BLaER1 treated with 17β-estradiol and CSF1 and Interleukin-3, amounts not matched to agents 10 nM and 100 nM (cell line): ENCODE results near the gene REXO5.
"Not testable (repeated sequence)": the region's sequence is repeated elsewhere in the genome, so short reads cannot be mapped to it uniquely, and the experiment has no call there.

Source experiments
- H3K27ac ChIP-seq, 11 experiments: shearing (Covaris generic); formaldehyde crosslinking; 2 replicates each; pipeline ENCODE4 v1.8.1; 2022
- H3K27me3 ChIP-seq, 11 experiments: shearing (Covaris generic); formaldehyde crosslinking; 2 replicates each; pipeline ENCODE4 v1.8.1; 2022
- H3K36me3 ChIP-seq, 11 experiments: shearing (Covaris generic); formaldehyde crosslinking; 2 replicates each; pipeline ENCODE4 v1.8.1; 2022
- H3K4me1 ChIP-seq, 10 experiments: shearing (Covaris generic); formaldehyde crosslinking; 2 replicates each; pipeline ENCODE4 v1.8.1; 2022
- H3K4me2 ChIP-seq, 11 experiments: shearing (Covaris generic); formaldehyde crosslinking; 2 replicates each; pipeline ENCODE4 v1.8.1; 2022
- H3K4me3 ChIP-seq, 10 experiments: shearing (Covaris generic); formaldehyde crosslinking; 2 replicates each; pipeline ENCODE4 v1.8.1; 2022
- H3K9ac ChIP-seq, 11 experiments: shearing (Covaris generic); formaldehyde crosslinking; 2 replicates each; pipeline ENCODE4 v1.8.1; 2022
- H3K9me3 ChIP-seq, 11 experiments: shearing (Covaris generic); formaldehyde crosslinking; replicated peaks in 1 of 11; 2 replicates each; pipeline ENCODE4 v1.8.1; 2022
- H4K20me1 ChIP-seq, 11 experiments: shearing (Covaris generic); formaldehyde crosslinking; 2 replicates each; pipeline ENCODE4 v1.8.1; 2022
- Cebpa-rat ChIP-seq, 11 experiments: shearing (Covaris generic); IDR thresholded peaks; 2 replicates each; pipeline ENCODE4 v1.8.1; 2022

REXO5 gene, protein sequence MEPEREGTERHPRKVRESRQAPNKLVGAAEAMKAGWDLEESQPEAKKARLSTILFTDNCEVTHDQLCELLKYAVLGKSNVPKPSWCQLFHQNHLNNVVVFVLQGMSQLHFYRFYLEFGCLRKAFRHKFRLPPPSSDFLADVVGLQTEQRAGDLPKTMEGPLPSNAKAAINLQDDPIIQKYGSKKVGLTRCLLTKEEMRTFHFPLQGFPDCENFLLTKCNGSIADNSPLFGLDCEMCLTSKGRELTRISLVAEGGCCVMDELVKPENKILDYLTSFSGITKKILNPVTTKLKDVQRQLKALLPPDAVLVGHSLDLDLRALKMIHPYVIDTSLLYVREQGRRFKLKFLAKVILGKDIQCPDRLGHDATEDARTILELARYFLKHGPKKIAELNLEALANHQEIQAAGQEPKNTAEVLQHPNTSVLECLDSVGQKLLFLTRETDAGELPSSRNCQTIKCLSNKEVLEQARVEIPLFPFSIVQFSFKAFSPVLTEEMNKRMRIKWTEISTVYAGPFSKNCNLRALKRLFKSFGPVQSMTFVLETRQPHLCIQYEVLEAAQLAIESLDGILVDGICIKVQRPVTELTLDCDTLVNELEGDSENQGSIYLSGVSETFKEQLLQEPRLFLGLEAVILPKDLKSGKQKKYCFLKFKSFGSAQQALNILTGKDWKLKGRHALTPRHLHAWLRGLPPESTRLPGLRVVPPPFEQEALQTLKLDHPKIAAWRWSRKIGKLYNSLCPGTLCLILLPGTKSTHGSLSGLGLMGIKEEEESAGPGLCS

DNA sequence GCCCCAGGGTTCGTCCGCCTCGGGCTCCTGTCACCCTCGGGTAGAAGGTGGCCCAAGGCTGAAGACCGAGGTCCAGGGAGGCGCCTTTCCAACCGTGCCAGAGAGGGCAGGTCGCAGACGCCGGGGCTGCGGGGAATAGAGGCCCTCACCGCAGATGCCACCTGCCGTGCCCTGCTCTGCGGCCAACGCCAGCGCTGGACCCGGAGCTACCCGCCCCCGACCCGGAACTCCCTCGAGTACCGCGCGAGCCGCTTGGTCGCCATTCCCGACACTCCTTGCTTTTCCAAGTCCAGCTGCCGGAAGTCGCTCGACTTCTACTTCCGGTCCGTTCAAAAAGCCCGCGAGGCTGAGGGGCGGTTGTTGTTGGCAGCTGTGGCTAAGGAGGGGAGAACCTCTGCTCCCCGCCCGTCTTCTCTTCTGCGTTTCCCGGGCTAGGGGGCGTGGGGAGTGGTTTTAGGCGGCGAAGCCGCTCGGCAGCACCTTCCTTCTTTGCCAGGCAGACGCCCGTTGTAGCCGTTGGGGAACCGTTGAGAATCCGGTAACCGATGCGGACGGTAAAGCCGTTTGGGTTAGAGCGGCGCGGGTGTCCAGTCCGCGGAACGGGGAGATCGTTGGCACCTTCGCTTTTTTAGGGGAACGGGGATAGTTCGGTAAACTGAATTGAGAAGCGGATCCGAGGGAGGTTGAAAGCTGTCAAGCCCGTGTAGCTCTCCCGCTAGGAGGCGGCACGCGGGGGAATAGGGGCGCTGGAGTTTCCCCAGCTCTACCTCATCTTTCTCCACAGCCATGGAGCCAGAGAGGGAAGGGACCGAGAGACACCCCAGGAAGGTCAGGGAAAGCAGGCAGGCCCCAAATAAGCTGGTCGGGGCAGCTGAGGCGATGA is at the start of gene REXO5, which contains the start of gene ERI2:
REXO5 (plus strand) TSS at position 360 of the 883 bp plus-strand sequence; CDS start at position 787, 427 bp downstream.
ERI2 (minus strand) TSS at position 305 of the 883 bp plus-strand sequence; CDS start at position 263, 42 bp downstream.
- Histone ChIP-seq H3K4me3 (peak within 1 kb of the TSS; percentile 39 to 70 (median 53)), H3K36me3 (no peaks in the 10 kb centered on the region), H3K27ac (peak within 1 kb of the TSS in 4 of 11 experiments; percentile 1 to 54 (median 24); a peak in 6 of 22 replicates), H3K9ac (peak within 1 kb of the TSS in 7 of 11 experiments; percentile 18 to 66 (median 41); a peak in 11 of 22 replicates), H3K27me3 (peaks cover 17 to 36% (median 28%) of the 10 kb centered on the region in 11 experiments), H4K20me1 (no peaks in the 10 kb centered on the region), H3K4me1 (peaks cover 0 to 16% (median 8%) of the 10 kb centered on the region in 10 experiments; a peak in 8 of 20 replicates), H3K9me3 (peaks cover 6 to 21% (median 18%) of the 10 kb centered on the region in 11 experiments; a peak in 20 of 22 replicates), H3K4me2 (peak within 1 kb of the TSS; percentile 41 to 81 (median 68); a peak in 21 of 22 replicates)
- TF ChIP-seq Cebpa-rat (IDR thresholded peaks at IDR 0.05) = no peak

- H3K9ac ChIP-seq = no peak overlapping the region
- no peaks in the 10 kb centered on the region for H4K20me1 ChIP-seq
- no peak overlapping the region for H3K4me3 ChIP-seq
- H3K36me3 ChIP-seq = no peaks in the 10 kb centered on the region
- H3K27ac ChIP-seq = 0 out of 22 replicates have a peak overlapping the region, but pooled peaks of 1 of the 11 experiments have one; percentile 1
- TF ChIP-seq Cebpa-rat (IDR thresholded peaks at IDR 0.05) = no peak
- peaks cover 0 to 11% (median 6%) of the 10 kb centered on the region in 10 experiments; a peak in 10 of 20 replicates for H3K4me1 ChIP-seq
- H3K4me2 ChIP-seq = peak overlapping the region in 8 of 11 experiments; percentile 3 to 42 (median 35); a peak in 11 of 22 replicates
- peaks cover 4 to 29% (median 26%) of the 10 kb centered on the region in 11 experiments; a peak in 20 of 22 replicates for H3K9me3 ChIP-seq
- H3K27me3 ChIP-seq = no peaks in the 10 kb centered on the region
Observed at GRCh38 chr16:20760346-20760745, 46.0 kb upstream of the REXO5 start.

GRCh38 chr16:20761175-20761574 is 45.2 kb upstream of the REXO5 start:
- Histone ChIP-seq H3K9ac (no peak overlapping the region), H3K27ac (no peak overlapping the region), H3K27me3 (no peaks in the 10 kb centered on the region), H3K9me3 (peaks cover 4 to 29% (median 26%) of the 10 kb centered on the region in 11 experiments; a peak in 20 of 22 replicates), H3K4me1 (peaks cover 0 to 11% (median 6%) of the 10 kb centered on the region in 10 experiments; a peak in 10 of 20 replicates), H3K4me2 (no peak overlapping the region), H4K20me1 (no peaks in the 10 kb centered on the region), H3K4me3 (no peak overlapping the region), H3K36me3 (no peaks in the 10 kb centered on the region)
- TF ChIP-seq Cebpa-rat (IDR thresholded peaks at IDR 0.05) = no peak

GRCh38 chr16:20762404-20763123 is 43.8 kb upstream of the REXO5 start:
- H3K4me1 ChIP-seq = peaks cover 0 to 11% (median 6%) of the 10 kb centered on the region in 10 experiments; a peak in 10 of 20 replicates
- H3K36me3 ChIP-seq = no peaks in the 10 kb centered on the region
- H3K9me3 ChIP-seq = peaks cover 4 to 29% (median 26%) of the 10 kb centered on the region in 11 experiments; a peak in 20 of 22 replicates
- no peak overlapping the region for H3K4me3 ChIP-seq
- no peak overlapping the region for H3K9ac ChIP-seq
- no peaks in the 10 kb centered on the region for H4K20me1 ChIP-seq
- H3K4me2 ChIP-seq = no peak overlapping the region
- TF ChIP-seq Cebpa-rat (IDR thresholded peaks at IDR 0.05) = no peak
- no peak overlapping the region for H3K27ac ChIP-seq
- no peaks in the 10 kb centered on the region for H3K27me3 ChIP-seq

DNA sequence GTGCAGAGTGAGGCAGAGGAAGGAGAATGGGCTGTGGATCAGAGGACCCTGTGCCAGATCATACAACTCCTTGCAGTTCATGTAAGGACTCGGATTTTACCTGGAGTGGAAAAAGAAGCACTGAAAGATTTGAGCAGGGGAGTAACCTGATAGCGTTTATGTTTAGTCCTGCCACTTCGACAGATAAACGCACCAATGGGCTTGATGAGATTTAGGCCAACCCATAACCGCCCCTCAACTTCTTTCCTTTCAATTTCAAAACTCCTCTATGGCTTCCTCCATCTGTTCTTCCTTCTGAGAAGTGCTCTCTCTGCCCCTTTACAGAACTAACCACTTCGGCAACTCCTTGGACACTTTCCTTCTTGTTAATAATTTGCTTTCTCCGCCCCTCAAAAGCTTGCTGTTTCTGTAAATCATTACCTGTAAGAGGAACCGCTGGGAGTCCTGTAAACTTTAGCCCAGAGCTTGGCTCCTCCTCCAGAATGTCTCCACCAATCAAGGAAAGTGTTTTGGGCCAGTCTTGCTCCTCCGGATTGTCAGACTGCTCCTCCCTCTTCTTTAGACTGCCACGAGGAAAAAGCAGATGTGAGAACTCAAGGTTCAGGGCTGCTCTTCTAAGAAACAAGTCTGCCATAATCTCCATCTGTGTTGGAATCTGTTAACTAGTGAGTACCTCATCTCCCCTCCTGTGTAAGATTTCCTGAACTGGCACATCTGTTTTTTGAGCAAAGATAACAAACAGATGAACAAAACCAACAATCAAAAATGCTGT is 42.7 kb upstream of the REXO5 start, which contains the start of gene ACSM3:
ACSM3 (plus strand) TSS at position 554 of the 772 bp plus-strand sequence. CDS start 6,021 bp downstream, outside the sequence.
- peak within 1 kb of the TSS in 4 of 11 experiments; percentile 1 to 34 (median 4); a peak in 5 of 22 replicates for H3K4me2 ChIP-seq
- H3K27ac ChIP-seq = no peak within 1 kb of the TSS
- no peaks in the 10 kb centered on the region for H3K36me3 ChIP-seq
- H4K20me1 ChIP-seq = no peaks in the 10 kb centered on the region
- H3K27me3 ChIP-seq = no peaks in the 10 kb centered on the region
- TF ChIP-seq Cebpa-rat (IDR thresholded peaks at IDR 0.05) = no peak
- H3K9ac ChIP-seq = no peak within 1 kb of the TSS
- H3K4me1 ChIP-seq = peaks cover 0 to 11% (median 6%) of the 10 kb centered on the region in 10 experiments; a peak in 10 of 20 replicates
- H3K4me3 ChIP-seq = no peak within 1 kb of the TSS; a peak in 1 of 20 replicates
- H3K9me3 ChIP-seq = peaks cover 4 to 29% (median 26%) of the 10 kb centered on the region in 11 experiments; a peak in 20 of 22 replicates

GRCh38 chr16:20764448-20764847 is 41.9 kb upstream of the REXO5 start:
- H3K4me2 ChIP-seq = 0 out of 22 replicates have a peak overlapping the region, but pooled peaks of 1 of the 11 experiments have one; percentile 34

DNA sequence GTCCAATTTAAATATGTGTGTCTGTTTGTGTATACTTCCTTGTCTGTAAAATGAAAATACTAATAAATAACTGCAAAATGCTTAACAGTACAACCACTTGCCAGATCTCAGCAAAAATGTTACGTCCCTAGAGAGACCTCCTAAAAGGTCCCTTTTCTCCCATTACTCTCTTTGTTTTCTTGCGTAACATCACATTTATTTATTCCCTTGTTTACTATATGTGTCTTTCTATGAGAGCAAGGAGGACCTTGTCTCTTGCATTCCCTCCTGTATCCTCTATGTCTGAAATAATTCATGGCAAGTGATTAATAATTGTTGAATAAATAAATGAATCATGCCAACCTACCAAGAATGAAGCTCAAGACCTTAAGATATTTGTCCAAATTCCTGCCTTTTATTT is 40.6 kb upstream of the REXO5 start:
- peaks cover 4 to 28% (median 26%) of the 10 kb centered on the region in 11 experiments; a peak in 20 of 22 replicates for H3K9me3 ChIP-seq
- peaks cover 0 to 4% (median 0%) of the 10 kb centered on the region in 10 experiments; a peak in 2 of 20 replicates for H3K4me1 ChIP-seq
- H3K27me3 ChIP-seq = no peaks in the 10 kb centered on the region
- H3K4me2 ChIP-seq = no peak overlapping the region
- H3K4me3 ChIP-seq = no peak overlapping the region
- no peak overlapping the region for H3K9ac ChIP-seq
- H3K36me3 ChIP-seq = no peaks in the 10 kb centered on the region
- H4K20me1 ChIP-seq = no peaks in the 10 kb centered on the region
- TF ChIP-seq Cebpa-rat (IDR thresholded peaks at IDR 0.05) = no peak
- no peak overlapping the region for H3K27ac ChIP-seq

More at GRCh38 chr16:20764448-20764847, 41.9 kb upstream of the REXO5 start:
- not testable (repeated sequence) for H3K27me3 ChIP-seq, H3K4me3 ChIP-seq, H3K36me3 ChIP-seq, H4K20me1 ChIP-seq, H3K9ac ChIP-seq, H3K27ac ChIP-seq
- Histone ChIP-seq H3K9me3 (peaks cover 4 to 29% (median 26%) of the 10 kb centered on the region in 11 experiments; a peak in 20 of 22 replicates), H3K4me1 (peaks cover 0 to 11% (median 6%) of the 10 kb centered on the region in 10 experiments; a peak in 10 of 20 replicates)
